ENCODE data around the gene CFAP119. TPM values are rescaled to one million over a fixed set of nuclear protein-coding genes. Genes with fewer than 3 reads are reported as not detected.

CFAP119 gene
- total and polyA plus RNA-seq, 2 experiments from 2014 or later, result 5.0 to 6.1 TPM

DNA sequence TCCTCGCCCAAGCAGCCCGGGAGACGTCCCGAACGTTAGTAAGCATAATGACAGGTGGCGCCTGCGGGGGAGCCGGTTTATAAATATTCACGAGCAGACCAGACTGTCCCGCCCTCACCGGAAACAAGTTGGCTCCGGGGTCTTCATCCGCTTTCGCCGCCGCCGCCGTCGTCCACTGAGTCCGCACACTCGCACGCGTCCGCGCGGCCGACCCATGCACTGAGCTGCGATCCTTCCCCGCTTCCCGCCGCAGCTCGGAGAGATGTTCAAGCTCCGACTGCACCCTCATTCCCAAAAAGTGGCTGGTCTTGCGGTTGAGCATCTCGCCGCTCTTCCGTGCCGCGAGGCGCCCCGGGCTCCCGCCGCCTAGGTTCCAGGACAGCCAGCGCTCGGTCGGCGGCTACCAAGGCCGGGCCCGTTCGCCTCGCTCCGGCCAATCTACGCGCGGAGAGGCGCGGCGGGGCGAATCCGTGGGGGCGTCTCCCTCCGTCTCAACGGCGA is 385 bp downstream of the CFAP119 start:
- DNase-seq (ENCODE audit: low spot score), result peak; percentile 58
- Histone ChIP-seq H3K27me3 (no peaks in the 10 kb centered on the region), H4K20me1 (ENCODE audit: insufficient read depth, poor library complexity, severe bottlenecking) (no peaks in the 10 kb centered on the region), H3K9me3 (ENCODE audit: low read depth) (no peaks in the 10 kb centered on the region), H3K79me2 (peaks cover 28% of the 10 kb centered on the region), H3K27ac (peak overlapping the region; percentile 32), H3K4me2 (peak overlapping the region; percentile 88), H3K36me3 (replicated peaks; ENCODE audit: insufficient read depth, low read depth) (no peaks in the 10 kb centered on the region), H3K4me3 (peak overlapping the region; percentile 51), H3K9me2 (replicated peaks; ENCODE audit: insufficient read depth) (no peaks in the 10 kb centered on the region), H3K4me1 (ENCODE audit: insufficient read depth) (peaks cover 17% of the 10 kb centered on the region), H2AFZ (peak overlapping the region; percentile 70)
- TF ChIP-seq, protein P1, sequence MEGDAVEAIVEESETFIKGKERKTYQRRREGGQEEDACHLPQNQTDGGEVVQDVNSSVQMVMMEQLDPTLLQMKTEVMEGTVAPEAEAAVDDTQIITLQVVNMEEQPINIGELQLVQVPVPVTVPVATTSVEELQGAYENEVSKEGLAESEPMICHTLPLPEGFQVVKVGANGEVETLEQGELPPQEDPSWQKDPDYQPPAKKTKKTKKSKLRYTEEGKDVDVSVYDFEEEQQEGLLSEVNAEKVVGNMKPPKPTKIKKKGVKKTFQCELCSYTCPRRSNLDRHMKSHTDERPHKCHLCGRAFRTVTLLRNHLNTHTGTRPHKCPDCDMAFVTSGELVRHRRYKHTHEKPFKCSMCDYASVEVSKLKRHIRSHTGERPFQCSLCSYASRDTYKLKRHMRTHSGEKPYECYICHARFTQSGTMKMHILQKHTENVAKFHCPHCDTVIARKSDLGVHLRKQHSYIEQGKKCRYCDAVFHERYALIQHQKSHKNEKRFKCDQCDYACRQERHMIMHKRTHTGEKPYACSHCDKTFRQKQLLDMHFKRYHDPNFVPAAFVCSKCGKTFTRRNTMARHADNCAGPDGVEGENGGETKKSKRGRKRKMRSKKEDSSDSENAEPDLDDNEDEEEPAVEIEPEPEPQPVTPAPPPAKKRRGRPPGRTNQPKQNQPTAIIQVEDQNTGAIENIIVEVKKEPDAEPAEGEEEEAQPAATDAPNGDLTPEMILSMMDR (IDR thresholded peaks at IDR 0.05; ENCODE audit: poor library complexity), result no peak
- TF ChIP-seq EZH2phosphoT487 (IDR thresholded peaks at IDR 0.05; ENCODE audit: low read depth, severe bottlenecking, unreplicated experiment) (no peak), EZH2 (IDR thresholded peaks at IDR 0.05; ENCODE audit: borderline replicate concordance) (no peak)
- 1% methylated on average over 56 of the region's 64 CpGs for WGBS (ENCODE audit: low lambda C conversion rate, missing lambda C conversion rate)

DNA sequence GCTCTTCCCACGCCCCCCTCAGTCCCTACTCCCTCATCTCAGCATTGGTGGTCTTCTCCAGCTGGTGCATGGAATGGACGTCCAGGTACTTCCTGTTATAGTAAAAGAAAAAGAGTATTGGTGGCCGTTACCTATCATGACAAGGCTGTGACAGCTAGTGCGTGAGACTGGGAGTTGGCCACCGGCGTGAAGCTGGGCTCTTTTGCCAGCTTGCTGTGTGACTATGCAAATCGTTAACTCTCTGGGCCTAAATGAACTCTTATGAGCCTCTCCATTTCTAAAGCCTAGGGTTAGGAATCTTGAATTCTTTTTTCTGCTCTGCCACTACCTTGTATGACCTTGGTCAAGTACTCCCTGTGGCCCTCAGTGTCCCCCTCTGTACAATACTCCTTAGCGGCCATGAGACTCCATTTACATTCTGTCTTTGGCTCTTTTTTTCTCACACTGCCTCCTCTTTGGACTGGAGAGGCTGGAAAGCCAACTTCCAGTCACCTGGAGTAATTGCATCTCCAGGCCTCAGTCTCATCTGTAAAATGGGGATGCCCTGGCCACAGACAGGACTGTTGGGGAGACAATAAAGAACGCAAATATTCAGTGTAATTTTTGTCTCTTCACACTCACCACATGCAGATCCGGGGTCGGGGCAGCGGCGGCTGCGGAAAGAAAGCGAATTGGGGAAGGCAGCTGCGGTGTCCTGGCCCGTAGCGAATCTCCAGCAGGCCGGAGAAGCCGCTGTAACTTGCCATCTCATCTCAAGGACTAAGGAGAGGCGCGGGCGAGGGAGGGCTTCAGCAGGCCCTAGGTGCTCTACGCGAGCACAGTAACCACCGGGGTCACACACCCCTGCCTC is 1.1 kb downstream of the CFAP119 start:
- peak overlapping the region; percentile 88 for H3K4me2 ChIP-seq
- no peaks in the 10 kb centered on the region for H3K27me3 ChIP-seq
- H3K27ac ChIP-seq, result peak overlapping the region; percentile 32
- WGBS (ENCODE audit: low lambda C conversion rate, missing lambda C conversion rate), result 35% methylated on average over 26 of the region's 26 CpGs
- H2AFZ ChIP-seq, result peak overlapping the region; percentile 70
- H3K79me2 ChIP-seq, result peaks cover 28% of the 10 kb centered on the region
- H3K4me3 ChIP-seq, result peak overlapping the region; percentile 51
- peaks cover 17% of the 10 kb centered on the region for H3K4me1 ChIP-seq (ENCODE audit: insufficient read depth)
- no peaks in the 10 kb centered on the region for H3K36me3 ChIP-seq (replicated peaks; ENCODE audit: insufficient read depth, low read depth)
- DNase-seq (ENCODE audit: low spot score), result no peak
- no peaks in the 10 kb centered on the region for H3K9me2 ChIP-seq (replicated peaks; ENCODE audit: insufficient read depth)
- TF ChIP-seq EZH2 (IDR thresholded peaks at IDR 0.05; ENCODE audit: borderline replicate concordance) (no peak), EZH2phosphoT487 (IDR thresholded peaks at IDR 0.05; ENCODE audit: low read depth, severe bottlenecking, unreplicated experiment) (no peak)
- TF ChIP-seq, protein P1 (IDR thresholded peaks at IDR 0.05; ENCODE audit: poor library complexity), result no peak
- H4K20me1 ChIP-seq (ENCODE audit: insufficient read depth, poor library complexity, severe bottlenecking), result no peaks in the 10 kb centered on the region
- H3K9me3 ChIP-seq (ENCODE audit: low read depth), result no peaks in the 10 kb centered on the region

DNA sequence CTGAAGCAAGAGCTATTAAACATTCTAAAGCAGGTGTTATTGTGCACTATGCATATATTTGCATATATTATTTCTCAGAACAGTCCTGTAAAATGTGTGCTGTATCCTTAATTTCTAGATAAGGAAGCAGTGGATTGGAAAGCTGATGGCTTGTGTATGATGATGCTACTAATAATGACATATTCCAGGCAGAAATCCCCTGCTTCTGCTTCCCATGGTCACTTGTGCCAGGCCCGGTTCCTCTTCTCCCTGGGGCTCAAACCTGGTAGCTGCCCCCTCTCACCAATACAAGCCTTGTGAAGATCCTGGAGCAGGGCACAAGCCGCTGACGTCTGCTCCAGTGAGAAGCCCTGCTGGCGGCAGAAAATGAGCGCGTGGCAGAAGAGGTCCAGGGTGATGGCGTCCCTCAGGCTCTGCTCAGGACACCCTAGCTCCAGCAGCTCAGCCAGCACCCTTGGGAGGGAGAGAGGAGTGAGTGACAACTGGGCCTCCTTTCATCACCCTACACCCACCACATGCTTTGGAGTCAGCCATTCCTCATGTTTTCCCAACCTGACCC is 1.8 kb downstream of the CFAP119 start:
- Histone ChIP-seq H3K4me3 (no peak overlapping the region), H3K9me3 (ENCODE audit: low read depth) (no peaks in the 10 kb centered on the region), H3K4me2 (no peak overlapping the region), H3K36me3 (replicated peaks; ENCODE audit: insufficient read depth, low read depth) (no peaks in the 10 kb centered on the region), H3K27me3 (no peaks in the 10 kb centered on the region), H4K20me1 (ENCODE audit: insufficient read depth, poor library complexity, severe bottlenecking) (no peaks in the 10 kb centered on the region), H3K9me2 (replicated peaks; ENCODE audit: insufficient read depth) (no peaks in the 10 kb centered on the region), H2AFZ (no peak overlapping the region), H3K4me1 (ENCODE audit: insufficient read depth) (peaks cover 17% of the 10 kb centered on the region), H3K79me2 (peaks cover 26% of the 10 kb centered on the region), H3K27ac (no peak overlapping the region)
- WGBS (ENCODE audit: low lambda C conversion rate, missing lambda C conversion rate), result 96% methylated on average over 7 of the region's 7 CpGs
- TF ChIP-seq EZH2 (IDR thresholded peaks at IDR 0.05; ENCODE audit: borderline replicate concordance), result no peak
- DNase-seq (ENCODE audit: low spot score), result no peak

DNA sequence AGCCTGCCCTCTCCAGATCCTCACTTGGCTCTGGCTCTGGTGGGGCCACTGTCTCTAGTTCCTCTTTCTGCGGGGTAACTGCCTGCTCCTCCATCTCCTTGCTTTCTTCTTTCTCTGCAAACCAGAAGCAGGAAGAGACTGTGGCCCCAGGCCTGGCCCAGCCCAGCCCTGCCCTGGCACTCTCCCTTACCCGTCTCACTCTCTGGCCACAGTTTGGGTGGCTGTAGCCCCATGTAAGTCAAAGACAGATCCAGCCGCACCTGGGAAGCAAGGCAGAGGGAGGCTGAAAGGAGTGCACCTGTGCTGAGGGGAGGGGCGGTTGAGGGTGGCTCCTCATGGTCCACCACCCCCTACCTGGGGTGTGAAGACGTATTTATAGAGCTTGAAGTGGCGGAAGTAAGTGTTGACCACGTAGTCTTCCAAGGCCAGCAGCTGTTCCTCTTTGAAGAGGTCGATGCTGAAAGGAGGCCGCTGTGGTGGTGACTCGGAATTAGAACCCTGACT is 2.8 kb downstream of the CFAP119 start:
- no peak for DNase-seq (ENCODE audit: low spot score)
- no peaks in the 10 kb centered on the region for H3K36me3 ChIP-seq (replicated peaks; ENCODE audit: insufficient read depth, low read depth)
- H3K9me3 ChIP-seq (ENCODE audit: low read depth), result no peaks in the 10 kb centered on the region
- no peak overlapping the region for H2AFZ ChIP-seq
- no peak overlapping the region for H3K4me3 ChIP-seq
- no peaks in the 10 kb centered on the region for H3K9me2 ChIP-seq (replicated peaks; ENCODE audit: insufficient read depth)
- TF ChIP-seq EZH2 (IDR thresholded peaks at IDR 0.05; ENCODE audit: borderline replicate concordance) (no peak), EZH2phosphoT487 (IDR thresholded peaks at IDR 0.05; ENCODE audit: low read depth, severe bottlenecking, unreplicated experiment) (no peak)
- TF ChIP-seq, protein P1 (IDR thresholded peaks at IDR 0.05; ENCODE audit: poor library complexity), result no peak
- WGBS (ENCODE audit: low lambda C conversion rate, missing lambda C conversion rate), result 94% methylated on average over 10 of the region's 10 CpGs
- peaks cover 18% of the 10 kb centered on the region for H3K79me2 ChIP-seq
- no peaks in the 10 kb centered on the region for H3K27me3 ChIP-seq
- H3K4me1 ChIP-seq (ENCODE audit: insufficient read depth), result peaks cover 17% of the 10 kb centered on the region
- H4K20me1 ChIP-seq (ENCODE audit: insufficient read depth, poor library complexity, severe bottlenecking), result no peaks in the 10 kb centered on the region
- no peak overlapping the region for H3K27ac ChIP-seq
- no peak overlapping the region for H3K4me2 ChIP-seq

All from hepatocyte (in vitro differentiated cells).